DND-41 (cell line): ENCODE data around the gene BRCA1.

Experiments used
- ATAC-seq: fragments of 200-7000 bp; cut with Tn5 transposase; 3 replicates; pipeline ENCODE4 v1.9.1; 2021; ENCODE audit warnings: low read depth; ENCODE audit not compliant: insufficient read depth
- DNase-seq: peaks from one replicate; pipeline ENCODE4 v3.0.0-alpha.2; 2020
- H2AFZ ChIP-seq: 2 replicates; pipeline ENCODE4 v1.6.0; 2012; ENCODE audit warnings: low read depth, low read length
- H3K27ac ChIP-seq: 2 replicates; pipeline ENCODE4 v1.5.1; 2012; ENCODE audit warnings: low read length, inconsistent platforms
- H3K27me3 ChIP-seq: fragments of 200-600 bp; sonication (generic); 2 replicates; pipeline ENCODE4 v1.6.0; 2012; ENCODE audit warnings: low read length, mild to moderate bottlenecking, inconsistent platforms; ENCODE audit not compliant: insufficient read depth, poor library complexity
- H3K36me3 ChIP-seq: 2 replicates; pipeline ENCODE4 v1.5.1; 2012; ENCODE audit warnings: low read length, inconsistent platforms; ENCODE audit not compliant: insufficient read depth
- H3K4me1 ChIP-seq: 2 replicates; pipeline ENCODE4 v1.5.1; 2012; ENCODE audit warnings: mild to moderate bottlenecking, low read length; ENCODE audit not compliant: insufficient read depth
- H3K4me2 ChIP-seq: 2 replicates; pipeline ENCODE4 v1.6.0; 2012; ENCODE audit warnings: mild to moderate bottlenecking, moderate library complexity, low read length, inconsistent platforms; ENCODE audit not compliant: insufficient read depth
- H3K4me3 ChIP-seq, 2 experiments: fragments of 200-600 bp in 1 of 2; shearing (Covaris generic) in 1 of 2; 2 replicates each; pipeline ENCODE4 v1.5.1; 2012 to 2016; ENCODE audit warnings: inconsistent platforms in 2 of 2, low read length in 2 of 2, mild to moderate bottlenecking in 2 of 2, low read depth in 1 of 2, moderate library complexity in 1 of 2
- H3K79me2 ChIP-seq: 2 replicates; pipeline ENCODE4 v1.6.0; 2012; ENCODE audit warnings: low read length, inconsistent platforms; ENCODE audit not compliant: insufficient read depth
- H3K9ac ChIP-seq: 2 replicates; pipeline ENCODE4 v1.6.0; 2012; ENCODE audit warnings: low read depth, mild to moderate bottlenecking, inconsistent platforms, low read length, moderate library complexity
- H3K9me3 ChIP-seq: 2 replicates; pipeline ENCODE4 v1.5.1; 2012; ENCODE audit warnings: low read length, moderate library complexity, mild to moderate bottlenecking, inconsistent platforms; ENCODE audit not compliant: insufficient read depth, severe bottlenecking
- H4K20me1 ChIP-seq: 2 replicates; pipeline ENCODE4 v1.6.0; 2012; ENCODE audit warnings: low read length; ENCODE audit not compliant: insufficient read depth
- CTCF ChIP-seq: IDR thresholded peaks from 2 replicates; pipeline ENCODE4 v1.5.1; 2012; ENCODE audit warnings: borderline replicate concordance, low read length, moderate library complexity, mild to moderate bottlenecking; ENCODE audit not compliant: poor library complexity, severe bottlenecking; ENCODE audit errors: extremely low read depth
- EZH2 ChIP-seq: IDR thresholded peaks from 3 replicates; pipeline ENCODE4 v1.6.1; 2012; ENCODE audit warnings: borderline replicate concordance, low read depth, mild to moderate bottlenecking, moderate library complexity, low read length, inconsistent platforms; ENCODE audit not compliant: severe bottlenecking

Gene BRCA1

GRCh38 chr17:43033948-43034881 is 90.9 kb downstream of the BRCA1 start:
- Histone ChIP-seq H2AFZ (no peak overlapping the region), H4K20me1 (no peaks in the 10 kb centered on the region), H3K4me1 (no peaks in the 10 kb centered on the region), H3K36me3 (no peaks in the 10 kb centered on the region), H3K27me3 (no peaks in the 10 kb centered on the region), H3K79me2 (no peaks in the 10 kb centered on the region), H3K4me2 (no peak overlapping the region), H3K9me3 (no peaks in the 10 kb centered on the region), H3K27ac (no peak overlapping the region), H3K4me3 (no peak overlapping the region), H3K9ac (no peak overlapping the region)
- no peak for TF ChIP-seq CTCF
- TF ChIP-seq EZH2 = no peak
- ATAC-seq = no peak
- DNase-seq = no peak

- Histone ChIP-seq H4K20me1 (no peaks in the 10 kb centered on the region), H3K27ac (no peak overlapping the region), H3K79me2 (no peaks in the 10 kb centered on the region), H3K4me2 (no peak overlapping the region), H3K4me1 (no peaks in the 10 kb centered on the region), H2AFZ (no peak overlapping the region), H3K27me3 (no peaks in the 10 kb centered on the region), H3K36me3 (no peaks in the 10 kb centered on the region), H3K9ac (no peak overlapping the region), H3K4me3 (no peak overlapping the region), H3K9me3 (no peaks in the 10 kb centered on the region)
- TF ChIP-seq EZH2 (no peak), CTCF (no peak)
- DNase-seq = no peak
- ATAC-seq = no peak
Measured at GRCh38 chr17:43031666-43032065, 93.5 kb downstream of the BRCA1 start.

GRCh38 chr17:43030137-43030767 is 94.9 kb downstream of the BRCA1 start:
- H3K27ac ChIP-seq = no peak overlapping the region
- H3K9me3 ChIP-seq = no peaks in the 10 kb centered on the region
- H3K79me2 ChIP-seq = no peaks in the 10 kb centered on the region
- H3K27me3 ChIP-seq = no peaks in the 10 kb centered on the region
- TF ChIP-seq CTCF (no peak), EZH2 (no peak)
- H3K4me3 ChIP-seq = no peak overlapping the region
- H4K20me1 ChIP-seq = no peaks in the 10 kb centered on the region
- peaks cover 3% of the 10 kb centered on the region; the same call in 1 of the 2 replicates for H3K4me1 ChIP-seq
- no peak overlapping the region for H2AFZ ChIP-seq
- no peaks in the 10 kb centered on the region for H3K36me3 ChIP-seq
- H3K4me2 ChIP-seq = no peak overlapping the region
- DNase-seq = no peak
- ATAC-seq = no peak
- H3K9ac ChIP-seq = no peak overlapping the region
